ENCODE results near the gene UTP14C. TPM values are rescaled to one million over a fixed set of nuclear protein-coding genes. Genes with fewer than 3 reads are reported as not detected.
A peak's percentile ranks its signal among the peaks of the same experiment; 100 is the strongest.

The UTP14C gene
- total and polyA plus RNA-seq, 9 donors: 15.5 to 24.2 (median 20.6) TPM

DNA sequence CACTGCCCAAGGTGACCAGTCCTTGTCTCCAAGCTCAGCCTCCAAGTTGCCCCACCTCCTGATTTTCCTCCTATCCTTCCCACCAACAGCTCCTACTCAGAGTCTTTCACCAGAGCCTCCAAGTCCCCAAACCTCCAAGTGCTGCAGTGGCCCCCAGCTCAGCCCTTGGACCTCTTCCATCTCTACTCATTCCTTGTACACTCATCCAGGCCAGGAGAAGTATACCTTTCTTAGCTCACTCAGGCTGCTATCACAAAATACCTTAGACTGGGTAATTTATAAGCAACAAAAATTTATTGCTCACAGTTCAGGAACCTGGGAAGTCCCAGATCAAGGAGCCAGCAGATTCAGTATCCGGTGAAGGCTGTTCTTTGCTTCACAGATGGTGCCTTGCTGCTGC lies 24.6 kb upstream of the UTP14C start:
- H3K4me3 ChIP-seq (ENCODE audit: low read length): no peak overlapping the region

DNA sequence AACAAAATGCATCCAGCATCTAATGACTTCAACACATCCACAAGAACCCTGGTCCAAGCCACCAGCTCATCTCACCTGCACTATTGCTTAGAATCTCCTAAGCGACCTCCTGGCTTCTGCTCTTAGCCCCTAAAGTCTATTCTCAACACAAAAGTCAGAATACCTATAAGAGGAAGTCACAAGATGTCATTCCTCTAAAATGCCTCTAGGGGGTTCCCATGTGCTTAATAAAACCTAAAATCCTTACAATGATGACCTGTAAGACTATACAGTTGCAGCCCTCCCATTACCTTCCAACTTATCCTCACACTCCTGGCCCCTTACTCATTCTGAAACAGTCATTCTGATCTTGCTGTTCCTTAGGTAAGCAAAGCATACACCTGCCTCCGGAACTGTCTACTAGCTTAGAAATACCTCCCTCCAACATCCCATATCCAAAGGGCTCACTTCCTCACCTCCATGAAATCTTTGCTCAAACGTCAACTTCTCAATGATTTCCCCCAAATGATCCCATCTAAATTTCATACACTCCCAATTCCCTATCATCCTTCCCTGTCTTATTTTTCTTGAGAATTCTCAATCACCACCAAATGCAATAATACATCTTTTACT lies 23.3 kb upstream of the UTP14C start:
- Histone ChIP-seq H3K4me1 (ENCODE audit: control insufficient read depth, insufficient read depth, low read length) (peaks cover 24% of the 10 kb centered on the region), H3K36me3 (ENCODE audit: control insufficient read depth, insufficient read depth, low read length) (no peaks in the 10 kb centered on the region), H3K9me3 (replicated peaks; ENCODE audit: control insufficient read depth, low read depth, low read length) (no peaks in the 10 kb centered on the region), H3K27ac (ENCODE audit: low read length) (no peak overlapping the region), H3K27me3 (ENCODE audit: control insufficient read depth, insufficient read depth, low read length) (no peaks in the 10 kb centered on the region), H3K4me3 (ENCODE audit: low read length) (no peak overlapping the region)
- DNase-seq: no peak
- 53% methylated on average over 3 of the region's 3 CpGs for WGBS (ENCODE audit: insufficient coverage)

More for the DNA sequence above, 24.6 kb upstream of the UTP14C start:
- no peaks in the 10 kb centered on the region for H3K9me3 ChIP-seq (replicated peaks; ENCODE audit: control insufficient read depth, low read depth, low read length)
- H3K27me3 ChIP-seq (ENCODE audit: control insufficient read depth, insufficient read depth, low read length): no peaks in the 10 kb centered on the region
- no peak for DNase-seq
- no peak overlapping the region for H3K27ac ChIP-seq (ENCODE audit: low read length)
- peaks cover 34% of the 10 kb centered on the region for H3K4me1 ChIP-seq (ENCODE audit: control insufficient read depth, insufficient read depth, low read length)
- H3K36me3 ChIP-seq (ENCODE audit: control insufficient read depth, insufficient read depth, low read length): no peaks in the 10 kb centered on the region
- WGBS (ENCODE audit: insufficient coverage): 36% methylated on average over 1 of the region's 1 CpG

- no peaks in the 10 kb centered on the region for H3K9me3 ChIP-seq (replicated peaks; ENCODE audit: control insufficient read depth, low read depth, low read length)
- H3K4me3 ChIP-seq (ENCODE audit: low read length): no peak overlapping the region
- no peaks in the 10 kb centered on the region for H3K36me3 ChIP-seq (ENCODE audit: control insufficient read depth, insufficient read depth, low read length)
- H3K27me3 ChIP-seq (ENCODE audit: control insufficient read depth, insufficient read depth, low read length): no peaks in the 10 kb centered on the region
- 57% methylated on average over 3 of the region's 4 CpGs for WGBS (ENCODE audit: insufficient coverage)
- peaks cover 21% of the 10 kb centered on the region for H3K4me1 ChIP-seq (ENCODE audit: control insufficient read depth, insufficient read depth, low read length)
- DNase-seq: no peak
- H3K27ac ChIP-seq (ENCODE audit: low read length): no peak overlapping the region
These were observed 22.1 kb upstream of the UTP14C start for GRCh38 chr13:52002361-52002760.

DNA sequence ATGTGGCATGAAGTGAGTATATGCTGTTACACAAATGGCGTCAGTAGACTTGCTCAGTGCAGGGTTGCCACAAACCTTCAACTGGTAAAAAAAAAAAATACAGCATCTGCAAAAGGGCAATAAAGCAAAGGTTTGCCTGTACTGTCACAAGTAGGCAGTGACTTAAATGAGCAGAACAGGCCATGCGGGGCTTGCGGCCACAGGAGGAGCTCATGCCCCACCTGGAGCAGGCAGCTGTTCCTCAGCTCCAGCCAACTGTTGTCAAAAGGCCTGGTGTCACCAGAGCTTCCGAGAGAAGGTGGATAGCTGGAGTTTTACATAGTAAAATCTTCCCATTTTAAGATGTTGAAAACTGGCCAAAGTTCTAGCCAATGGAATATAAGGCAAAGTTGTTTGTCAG lies 20.9 kb upstream of the UTP14C start:
- DNase-seq: peak; percentile 20
- WGBS (ENCODE audit: insufficient coverage): 65% methylated on average over 2 of the region's 4 CpGs
- H3K4me3 ChIP-seq (ENCODE audit: low read length): no peak overlapping the region

DNA sequence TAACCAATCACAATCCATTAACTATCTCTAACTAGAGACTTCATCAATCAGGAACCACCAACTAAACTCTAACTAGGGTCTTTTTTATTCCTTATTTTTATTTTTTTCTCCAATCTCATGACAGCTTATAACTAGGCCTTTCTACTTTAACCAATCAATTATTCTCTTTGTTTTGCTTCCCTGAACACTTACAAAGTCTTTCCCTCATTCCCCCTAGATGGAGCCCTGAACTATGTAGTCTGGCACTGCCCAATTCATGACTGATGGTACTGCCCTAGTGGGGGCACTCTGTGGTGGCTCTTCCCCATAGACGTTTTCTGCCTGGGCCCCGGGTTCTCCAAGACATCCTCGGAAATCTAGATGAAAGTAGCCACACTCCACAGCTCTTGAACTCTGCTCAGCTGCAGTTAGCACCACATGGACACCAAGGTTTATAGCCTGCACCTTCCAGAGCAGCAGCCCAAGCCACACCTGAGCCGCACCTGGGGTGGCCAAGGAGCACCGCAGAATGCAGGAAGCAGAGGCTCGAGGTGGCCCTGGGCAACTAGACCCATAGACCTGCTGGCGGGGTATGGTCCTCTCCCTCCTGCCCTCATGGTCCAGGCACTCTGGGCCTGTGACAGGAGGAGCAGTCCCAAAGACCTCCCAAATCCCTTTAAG lies 19.9 kb upstream of the UTP14C start:
- Histone ChIP-seq H3K9me3 (replicated peaks; ENCODE audit: control insufficient read depth, low read depth, low read length) (no peaks in the 10 kb centered on the region), H3K27me3 (ENCODE audit: control insufficient read depth, insufficient read depth, low read length) (no peaks in the 10 kb centered on the region), H3K36me3 (ENCODE audit: control insufficient read depth, insufficient read depth, low read length) (no peaks in the 10 kb centered on the region), H3K27ac (ENCODE audit: low read length) (no peak overlapping the region), H3K4me3 (ENCODE audit: low read length) (no peak overlapping the region), H3K4me1 (ENCODE audit: control insufficient read depth, insufficient read depth, low read length) (peaks cover 3% of the 10 kb centered on the region)
- 83% methylated on average over 7 of the region's 7 CpGs for WGBS (ENCODE audit: insufficient coverage)
- no peak for DNase-seq

More for the DNA sequence above, 20.9 kb upstream of the UTP14C start:
- no peaks in the 10 kb centered on the region for H3K27me3 ChIP-seq (ENCODE audit: control insufficient read depth, insufficient read depth, low read length)
- H3K27ac ChIP-seq (ENCODE audit: low read length): no peak overlapping the region
- H3K4me1 ChIP-seq (ENCODE audit: control insufficient read depth, insufficient read depth, low read length): peaks cover 14% of the 10 kb centered on the region
- no peaks in the 10 kb centered on the region for H3K36me3 ChIP-seq (ENCODE audit: control insufficient read depth, insufficient read depth, low read length)
- H3K9me3 ChIP-seq (replicated peaks; ENCODE audit: control insufficient read depth, low read depth, low read length): no peaks in the 10 kb centered on the region

DNA sequence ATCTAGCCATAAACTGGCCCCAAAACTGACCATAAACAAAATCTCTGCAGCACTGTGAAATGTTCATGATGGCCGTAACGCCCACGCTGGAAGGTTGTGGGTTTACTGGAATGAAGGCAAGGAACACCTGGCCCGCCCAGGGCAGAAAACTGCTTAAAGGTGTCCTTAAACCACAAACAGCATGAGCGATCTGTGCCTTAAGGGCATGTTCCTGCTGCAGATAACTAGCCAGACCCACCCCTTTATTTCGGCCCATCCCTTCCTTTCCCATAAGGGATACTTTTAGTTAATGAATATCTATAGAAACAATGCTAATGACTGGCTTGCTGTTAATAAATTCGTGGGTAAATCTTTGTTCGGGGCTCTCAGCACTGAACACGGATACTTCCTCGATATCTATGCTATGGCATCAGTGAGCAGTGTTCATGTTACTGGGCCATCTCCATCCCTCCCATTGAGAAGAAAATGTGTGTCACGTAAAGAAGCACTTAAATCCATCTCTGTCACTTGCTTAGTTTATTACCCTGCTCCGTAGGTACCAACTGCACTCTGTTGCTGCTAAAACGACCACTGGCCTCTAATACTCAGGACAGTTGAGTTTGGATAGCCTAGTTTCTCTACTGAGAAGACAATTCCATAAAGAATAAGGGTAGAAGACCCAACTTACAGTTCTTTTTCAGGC lies 18.5 kb upstream of the UTP14C start:
- Histone ChIP-seq H3K4me3 (ENCODE audit: low read length) (no peak overlapping the region), H3K9me3 (replicated peaks; ENCODE audit: control insufficient read depth, low read depth, low read length) (no peaks in the 10 kb centered on the region), H3K4me1 (ENCODE audit: control insufficient read depth, insufficient read depth, low read length) (peaks cover 3% of the 10 kb centered on the region), H3K27ac (ENCODE audit: low read length) (no peak overlapping the region), H3K27me3 (ENCODE audit: control insufficient read depth, insufficient read depth, low read length) (peaks cover 2% of the 10 kb centered on the region), H3K36me3 (ENCODE audit: control insufficient read depth, insufficient read depth, low read length) (no peaks in the 10 kb centered on the region)
- WGBS (ENCODE audit: insufficient coverage): 84% methylated on average over 4 of the region's 13 CpGs
- DNase-seq: no peak

DNA sequence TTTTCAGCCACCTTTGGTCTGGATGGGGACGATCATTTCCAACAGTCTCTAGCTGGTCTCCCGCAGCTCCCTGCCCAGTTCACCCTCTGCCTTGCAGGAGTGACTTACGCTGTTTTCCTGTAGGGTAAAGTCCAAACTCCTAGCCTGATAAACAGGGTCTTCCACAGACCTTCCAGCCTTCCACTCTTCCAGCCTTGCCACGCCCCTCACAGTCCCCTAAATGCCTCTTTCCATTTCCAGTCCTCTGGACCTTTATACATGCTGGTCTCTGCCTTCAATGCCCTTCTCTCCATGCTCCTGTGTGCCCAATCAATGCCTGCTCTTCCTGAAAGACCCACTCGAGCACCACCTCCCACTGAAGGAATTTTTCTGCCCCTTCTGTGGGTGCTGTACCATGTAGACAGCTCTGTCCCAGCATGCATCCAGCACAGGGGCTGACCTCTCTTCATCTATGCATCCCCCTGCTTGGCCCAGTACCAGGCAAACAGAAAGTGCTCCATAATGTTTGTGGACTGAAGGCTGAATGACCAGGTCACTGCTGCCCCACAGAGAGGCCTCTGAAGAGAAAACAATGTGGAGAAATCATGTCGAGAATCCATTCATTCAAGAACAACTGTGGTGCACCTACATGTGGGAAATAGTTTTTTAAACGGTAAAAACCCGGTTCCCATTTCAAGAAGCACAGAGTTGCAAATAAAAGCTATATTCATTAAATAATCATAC lies 17.8 kb upstream of the UTP14C start:
- Histone ChIP-seq H3K27me3 (ENCODE audit: control insufficient read depth, insufficient read depth, low read length) (peaks cover 8% of the 10 kb centered on the region), H3K4me3 (ENCODE audit: low read length) (no peak overlapping the region), H3K9me3 (replicated peaks; ENCODE audit: control insufficient read depth, low read depth, low read length) (no peaks in the 10 kb centered on the region), H3K36me3 (ENCODE audit: control insufficient read depth, insufficient read depth, low read length) (no peaks in the 10 kb centered on the region), H3K27ac (ENCODE audit: low read length) (no peak overlapping the region), H3K4me1 (ENCODE audit: control insufficient read depth, insufficient read depth, low read length) (peaks cover 5% of the 10 kb centered on the region)
- WGBS (ENCODE audit: insufficient coverage): 87% methylated on average over 4 of the region's 8 CpGs
- DNase-seq: no peak

DNA sequence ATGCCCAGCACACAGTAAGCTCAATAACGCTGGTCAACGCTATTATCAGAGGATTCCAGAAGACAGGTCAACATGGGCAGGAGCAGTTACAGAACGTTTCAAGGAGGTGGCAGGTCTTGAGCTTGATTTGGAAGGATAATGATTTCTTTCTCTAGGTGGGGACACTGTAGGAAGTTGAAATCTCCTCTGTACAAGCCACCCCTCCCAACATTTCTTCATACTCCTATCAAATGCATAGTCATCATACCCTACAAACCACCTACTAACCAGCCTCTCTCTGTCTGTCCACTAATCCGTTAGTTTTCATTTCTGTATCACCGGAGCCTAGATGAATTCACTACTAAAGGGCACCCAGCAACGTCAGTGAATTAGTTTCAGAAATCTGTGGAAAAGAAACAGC lies 14.5 kb upstream of the UTP14C start:
- WGBS (ENCODE audit: insufficient coverage): 61% methylated on average over 4 of the region's 6 CpGs
- Histone ChIP-seq H3K27me3 (ENCODE audit: control insufficient read depth, insufficient read depth, low read length) (peaks cover 8% of the 10 kb centered on the region), H3K36me3 (ENCODE audit: control insufficient read depth, insufficient read depth, low read length) (no peaks in the 10 kb centered on the region), H3K9me3 (replicated peaks; ENCODE audit: control insufficient read depth, low read depth, low read length) (no peaks in the 10 kb centered on the region), H3K4me3 (ENCODE audit: low read length) (no peak overlapping the region), H3K4me1 (ENCODE audit: control insufficient read depth, insufficient read depth, low read length) (peaks cover 5% of the 10 kb centered on the region), H3K27ac (ENCODE audit: low read length) (no peak overlapping the region)
- no peak for DNase-seq

DNA sequence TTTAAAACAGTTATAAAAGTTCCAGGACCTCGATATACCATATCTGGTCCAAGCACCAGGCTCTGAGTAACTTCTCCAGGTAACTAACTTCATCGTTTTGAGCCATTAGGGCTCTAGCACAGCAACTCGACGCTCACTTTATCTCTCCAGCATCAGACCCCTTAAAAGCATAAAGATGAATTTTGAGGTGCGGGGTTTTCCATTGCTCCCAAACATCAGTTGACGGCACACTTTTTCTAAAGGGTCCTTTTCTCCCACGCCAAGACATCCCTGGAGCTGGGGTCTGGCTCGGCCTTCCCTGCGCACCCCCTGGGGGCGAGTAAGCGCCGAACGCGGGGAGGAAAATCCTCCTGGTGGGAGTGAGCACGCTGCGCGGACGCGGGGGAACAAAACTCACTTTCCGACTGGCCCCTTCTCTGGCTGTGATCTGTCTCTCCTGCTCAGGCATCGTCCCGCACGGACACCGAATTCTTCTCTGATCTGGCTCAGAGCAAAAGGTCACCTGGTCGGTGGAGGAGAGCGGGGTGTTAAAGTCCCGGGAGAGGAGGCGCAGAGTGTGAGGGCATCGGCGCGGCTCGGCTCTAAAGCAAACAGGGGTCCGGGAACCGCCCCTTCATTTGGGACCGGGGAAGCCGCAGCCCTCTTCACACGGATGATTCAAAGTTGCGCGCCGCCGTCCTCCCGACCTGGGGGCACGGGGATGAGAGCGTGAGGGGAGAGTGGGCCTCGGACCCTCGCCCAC lies 13.4 kb upstream of the UTP14C start, which contains the start of gene ATP7B:
TSS of gene ATP7B (minus strand) at position 561 of the 742 bp plus-strand sequence. CDS start at position 448, 113 bp downstream.
- no peaks in the 10 kb centered on the region for H3K36me3 ChIP-seq (ENCODE audit: control insufficient read depth, insufficient read depth, low read length)
- WGBS (ENCODE audit: insufficient coverage): under 1% methylated on average over 42 of the region's 46 CpGs
- peak within 1 kb of the TSS; percentile 97 for H3K4me3 ChIP-seq (ENCODE audit: low read length)
- H3K27me3 ChIP-seq (ENCODE audit: control insufficient read depth, insufficient read depth, low read length): peaks cover 8% of the 10 kb centered on the region
- no peak for DNase-seq
- H3K27ac ChIP-seq (ENCODE audit: low read length): peak within 1 kb of the TSS; percentile 90
- no peaks in the 10 kb centered on the region for H3K9me3 ChIP-seq (replicated peaks; ENCODE audit: control insufficient read depth, low read depth, low read length)
- H3K4me1 ChIP-seq (ENCODE audit: control insufficient read depth, insufficient read depth, low read length): peaks cover 5% of the 10 kb centered on the region
